NCI-H1105 (cell line): ENCODE data around the gene ATXN7L3B.
"Not testable (repeated sequence)": the region's sequence is repeated elsewhere in the genome, so short reads cannot be mapped to it uniquely, and the experiment has no call there.

Source experiments
- DNase-seq: peaks from one replicate; lab custom pipeline; 2025; lab: John Stamatoyannopoulos, UW

Gene ATXN7L3B

GRCh38 chr12:74537707-74538385, at the start of gene ATXN7L3B:
TSS of gene ATXN7L3B (plus strand) at chr12:74537835. CDS start at chr12:74538113, 278 bp downstream.
- DNase-seq, result peak; percentile 94

- no peak for DNase-seq
Measured at GRCh38 chr12:74488134-74488533, 49.5 kb upstream of the ATXN7L3B start.

- no peak for DNase-seq
Measured at GRCh38 chr12:74489543-74489942, 48.1 kb upstream of the ATXN7L3B start.

- DNase-seq, result no peak
Measured at GRCh38 chr12:74490390-74491064, 47.1 kb upstream of the ATXN7L3B start.

- no peak for DNase-seq
Measured at GRCh38 chr12:74491374-74491773, 46.3 kb upstream of the ATXN7L3B start.

- DNase-seq, result no peak
Measured at GRCh38 chr12:74499192-74499591, 38.4 kb upstream of the ATXN7L3B start.

GRCh38 chr12:74508873-74509657, 28.6 kb upstream of the ATXN7L3B start:
- not testable (repeated sequence) for DNase-seq

GRCh38 chr12:74509886-74510285, 27.7 kb upstream of the ATXN7L3B start:
- no peak for DNase-seq

- DNase-seq, result no peak
Measured at GRCh38 chr12:74514098-74514872, 23.4 kb upstream of the ATXN7L3B start.

- DNase-seq, result no peak
Measured at GRCh38 chr12:74515849-74516248, 21.8 kb upstream of the ATXN7L3B start.

- DNase-seq, result no peak
Measured at GRCh38 chr12:74526535-74526934, 11.1 kb upstream of the ATXN7L3B start.

- no peak for DNase-seq
Measured at GRCh38 chr12:74527491-74527890, 10.1 kb upstream of the ATXN7L3B start.

GRCh38 chr12:74530676-74531075, 7.0 kb upstream of the ATXN7L3B start:
- no peak for DNase-seq

GRCh38 chr12:74535536-74535935, 2.1 kb upstream of the ATXN7L3B start:
- DNase-seq, result no peak

GRCh38 chr12:74537126-74537706, 419 bp upstream of the ATXN7L3B start:
- peak; percentile 46 for DNase-seq

GRCh38 chr12:74538491-74539258, 1.0 kb downstream of the ATXN7L3B start:
- peak; percentile 4 for DNase-seq

- no peak for DNase-seq
Measured at GRCh38 chr12:74539261-74539660, 1.6 kb downstream of the ATXN7L3B start.

- no peak for DNase-seq
Measured at GRCh38 chr12:74539765-74540526, 2.3 kb downstream of the ATXN7L3B start.

GRCh38 chr12:74541074-74541473, 3.4 kb downstream of the ATXN7L3B start:
- DNase-seq, result no peak

GRCh38 chr12:74547249-74547648, 9.6 kb downstream of the ATXN7L3B start:
- DNase-seq, result no peak
